Measurements from ENCODE around the gene RNF39.
"Not testable (repeated sequence)": the region's sequence is repeated elsewhere in the genome, so short reads cannot be mapped to it uniquely, and the experiment has no call there.

RNF39 gene

DNA sequence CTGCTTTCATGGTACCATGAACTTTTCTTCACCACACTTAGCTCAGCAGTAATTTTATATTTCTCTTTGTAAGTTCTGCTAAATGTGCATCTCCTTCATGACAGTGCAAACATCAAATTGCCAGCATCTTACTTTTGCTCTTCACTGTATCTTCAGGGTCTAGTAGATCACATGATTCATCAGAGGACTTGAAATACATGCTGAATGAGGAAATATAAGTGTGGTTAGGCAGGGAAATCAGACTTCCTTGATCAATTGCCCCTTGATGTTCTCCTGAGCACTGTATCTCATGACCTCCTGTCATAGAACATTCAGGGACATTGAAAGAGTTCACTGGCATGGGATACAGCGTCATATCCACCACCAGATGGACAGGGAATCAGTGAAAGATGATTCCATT lies 39.8 kb downstream of the RNF39 start:
- no peaks in the 10 kb centered on the region for H3K4me1 ChIP-seq (ENCODE audit: insufficient read depth, low read length)
- H3K36me3 ChIP-seq (ENCODE audit: insufficient read depth, low read length): peaks cover 13% of the 10 kb centered on the region
- no peak overlapping the region for H2AFZ ChIP-seq (ENCODE audit: low read depth, low read length)
- no peaks in the 10 kb centered on the region for H3K27me3 ChIP-seq (ENCODE audit: insufficient read depth, low read length)
- H3K9me3 ChIP-seq (ENCODE audit: low read length): no peaks in the 10 kb centered on the region
- H3K4me3 ChIP-seq (ENCODE audit: low read length): no peak overlapping the region

DNA sequence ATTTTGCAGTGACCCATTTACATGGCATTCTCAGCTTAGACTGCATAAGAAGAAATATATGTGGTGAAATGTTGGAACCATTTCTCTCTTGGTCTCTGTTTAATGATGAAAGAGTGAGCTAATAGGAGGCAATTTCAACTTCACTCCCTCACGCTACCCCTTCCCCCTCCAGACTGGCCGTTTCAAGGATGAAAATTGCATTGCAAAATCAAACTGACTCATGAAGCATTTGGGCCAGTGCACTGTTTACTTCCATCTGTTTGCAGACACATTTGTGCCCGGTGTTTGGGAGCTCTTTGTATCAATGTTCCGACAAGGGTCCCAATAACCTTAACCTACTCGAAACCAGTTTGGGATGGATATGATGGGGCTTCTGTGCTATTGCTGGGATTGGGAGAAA lies 42.1 kb downstream of the RNF39 start:
- peaks cover 13% of the 10 kb centered on the region for H3K36me3 ChIP-seq (ENCODE audit: insufficient read depth, low read length)

DNA sequence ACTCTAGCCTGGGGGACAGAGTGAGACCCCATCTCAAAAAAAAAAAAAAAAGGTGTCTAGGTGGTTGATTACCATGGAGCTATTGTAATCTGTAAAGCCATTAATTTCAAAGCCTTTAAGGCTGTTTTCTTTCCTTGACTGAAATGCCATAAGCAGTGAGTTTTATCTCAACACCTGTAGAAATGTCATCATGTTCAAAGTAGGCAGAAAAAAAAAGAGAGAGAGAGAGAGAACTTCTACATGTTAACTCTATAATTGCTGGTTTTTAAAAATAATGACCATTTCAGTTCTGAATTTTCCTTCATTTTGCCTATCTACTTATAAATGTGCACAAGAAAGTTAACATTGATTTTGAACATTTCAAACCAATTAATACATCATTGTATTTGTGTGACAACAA lies 44.2 kb downstream of the RNF39 start:
- Histone ChIP-seq H3K9me3 (ENCODE audit: low read length) (no peaks in the 10 kb centered on the region), H3K4me1 (ENCODE audit: insufficient read depth, low read length) (no peaks in the 10 kb centered on the region), H3K36me3 (ENCODE audit: insufficient read depth, low read length) (peaks cover 13% of the 10 kb centered on the region), H3K4me3 (ENCODE audit: low read length) (no peak overlapping the region), H3K27me3 (ENCODE audit: insufficient read depth, low read length) (no peaks in the 10 kb centered on the region), H2AFZ (ENCODE audit: low read depth, low read length) (no peak overlapping the region)

More for the DNA sequence above, 42.1 kb downstream of the RNF39 start:
- not testable (repeated sequence) for H3K4me3 ChIP-seq (ENCODE audit: low read length); H2AFZ ChIP-seq (ENCODE audit: low read depth, low read length); H3K9me3 ChIP-seq (ENCODE audit: low read length); H3K4me1 ChIP-seq (ENCODE audit: insufficient read depth, low read length); H3K27me3 ChIP-seq (ENCODE audit: insufficient read depth, low read length)

DNA sequence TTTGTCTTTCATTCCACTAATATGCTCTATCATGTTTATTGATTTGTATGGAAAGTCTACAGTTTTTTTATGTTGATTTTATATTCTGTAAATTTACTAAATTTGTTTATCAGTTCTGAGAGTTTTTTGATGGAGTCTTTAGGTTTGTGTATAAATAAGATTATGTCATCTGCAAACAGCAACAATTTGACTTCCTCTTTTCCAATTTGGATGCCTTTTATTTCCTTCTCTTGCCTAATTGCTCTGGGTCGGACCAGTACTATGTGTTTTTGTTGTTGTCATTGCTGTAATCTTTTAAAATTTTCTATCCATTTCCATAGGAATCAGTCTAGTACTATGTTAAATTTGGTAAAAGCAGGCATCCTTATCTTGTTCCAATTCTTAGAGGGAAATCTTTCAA lies 46.0 kb downstream of the RNF39 start:
- Histone ChIP-seq H3K9me3 (ENCODE audit: low read length) (no peaks in the 10 kb centered on the region), H3K36me3 (ENCODE audit: insufficient read depth, low read length) (peaks cover 9% of the 10 kb centered on the region), H2AFZ (ENCODE audit: low read depth, low read length) (no peak overlapping the region), H3K4me1 (ENCODE audit: insufficient read depth, low read length) (no peaks in the 10 kb centered on the region), H3K4me3 (ENCODE audit: low read length) (no peak overlapping the region), H3K27me3 (ENCODE audit: insufficient read depth, low read length) (no peaks in the 10 kb centered on the region)

DNA sequence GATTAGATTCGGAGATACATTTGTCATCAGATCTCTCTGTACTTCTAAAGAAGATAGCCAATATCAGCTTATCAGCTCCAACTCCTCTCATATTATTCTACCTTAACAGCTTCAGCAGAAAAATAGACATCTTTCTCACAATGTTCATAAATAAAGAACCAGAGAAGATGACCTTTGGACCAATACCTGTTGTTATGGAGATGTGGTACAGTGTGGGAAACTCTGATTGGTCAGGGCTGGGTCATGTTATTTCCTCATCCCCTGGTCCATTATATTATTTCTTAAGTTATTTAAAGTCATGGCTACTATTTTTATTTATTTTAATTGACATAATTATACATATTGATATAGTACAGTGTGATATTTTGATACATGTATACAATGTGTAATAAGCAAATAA lies 50.4 kb downstream of the RNF39 start:
- H3K9me3 ChIP-seq (ENCODE audit: low read length): no peaks in the 10 kb centered on the region
- no peaks in the 10 kb centered on the region for H3K27me3 ChIP-seq (ENCODE audit: insufficient read depth, low read length)
- no peaks in the 10 kb centered on the region for H3K36me3 ChIP-seq (ENCODE audit: insufficient read depth, low read length)
- no peak overlapping the region for H3K4me3 ChIP-seq (ENCODE audit: low read length)
- no peaks in the 10 kb centered on the region for H3K4me1 ChIP-seq (ENCODE audit: insufficient read depth, low read length)
- H2AFZ ChIP-seq (ENCODE audit: low read depth, low read length): no peak overlapping the region

DNA sequence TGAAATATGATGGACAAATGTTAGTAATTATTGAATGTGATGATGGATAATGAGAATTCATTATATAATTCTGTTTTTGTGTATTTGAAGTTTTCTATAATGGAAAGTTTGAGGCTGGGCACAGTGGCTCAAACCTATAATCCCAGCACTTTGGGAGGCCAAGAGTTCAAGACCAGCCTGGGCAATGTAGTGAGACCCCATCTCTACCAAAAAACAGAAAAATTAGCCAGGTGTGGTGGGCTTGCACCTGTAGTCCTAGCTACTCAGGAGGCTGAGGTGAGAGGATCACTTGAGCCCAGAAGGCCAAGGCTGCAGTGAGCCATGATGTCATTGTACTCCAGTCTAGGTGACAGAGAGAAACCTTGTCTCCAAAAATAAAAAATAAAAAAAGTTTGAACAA lies 52.9 kb downstream of the RNF39 start:
- not testable (repeated sequence) for H3K27me3 ChIP-seq (ENCODE audit: insufficient read depth, low read length); H2AFZ ChIP-seq (ENCODE audit: low read depth, low read length); H3K36me3 ChIP-seq (ENCODE audit: insufficient read depth, low read length); H3K9me3 ChIP-seq (ENCODE audit: low read length); H3K4me1 ChIP-seq (ENCODE audit: insufficient read depth, low read length); H3K4me3 ChIP-seq (ENCODE audit: low read length)

DNA sequence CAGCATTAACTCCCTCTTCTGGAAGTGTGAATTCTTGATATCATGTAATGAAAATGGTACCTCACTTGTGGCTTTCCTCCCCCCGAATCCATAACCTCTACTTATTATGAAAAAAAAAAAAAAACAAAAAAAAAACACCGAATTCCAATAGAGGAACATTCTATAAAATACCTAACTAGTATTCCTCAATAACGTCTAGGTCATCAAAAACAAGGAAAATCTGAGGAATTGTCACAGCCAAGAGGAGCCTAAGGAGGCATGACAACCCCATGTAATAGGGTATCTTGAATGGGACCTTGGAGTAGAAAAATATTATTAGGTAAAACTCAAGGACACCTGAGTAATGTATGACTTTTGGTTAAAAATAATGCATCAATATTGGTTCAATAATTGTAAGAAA lies 53.4 kb downstream of the RNF39 start:
- H3K4me3 ChIP-seq (ENCODE audit: low read length): no peak overlapping the region
- H2AFZ ChIP-seq (ENCODE audit: low read depth, low read length): no peak overlapping the region
- H3K9me3 ChIP-seq (ENCODE audit: low read length): no peaks in the 10 kb centered on the region
- no peaks in the 10 kb centered on the region for H3K4me1 ChIP-seq (ENCODE audit: insufficient read depth, low read length)
- peaks cover 4% of the 10 kb centered on the region for H3K36me3 ChIP-seq (ENCODE audit: insufficient read depth, low read length)
- no peaks in the 10 kb centered on the region for H3K27me3 ChIP-seq (ENCODE audit: insufficient read depth, low read length)

DNA sequence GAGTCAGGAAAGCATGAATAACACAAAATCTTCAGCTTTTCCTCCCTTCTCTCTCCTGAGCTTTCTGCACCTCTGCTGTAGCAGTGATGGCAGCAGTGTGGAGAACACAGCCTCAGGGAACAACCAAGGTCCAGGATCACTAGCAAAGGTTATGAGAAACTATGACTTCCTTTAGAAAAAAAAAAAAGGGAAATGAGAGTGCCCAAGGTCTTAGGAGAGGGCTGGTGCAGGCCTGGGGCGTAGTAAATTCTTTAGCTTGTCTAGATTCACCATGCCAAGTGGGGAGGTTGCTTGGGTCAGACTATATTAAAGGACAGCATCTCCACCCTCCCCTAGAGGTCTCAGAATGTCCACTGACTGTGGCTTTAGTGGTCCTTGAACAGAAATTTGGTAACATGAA lies 54.9 kb downstream of the RNF39 start:
- Histone ChIP-seq H3K4me1 (ENCODE audit: insufficient read depth, low read length) (no peaks in the 10 kb centered on the region), H3K9me3 (ENCODE audit: low read length) (no peaks in the 10 kb centered on the region), H3K27me3 (ENCODE audit: insufficient read depth, low read length) (no peaks in the 10 kb centered on the region), H2AFZ (ENCODE audit: low read depth, low read length) (no peak overlapping the region), H3K4me3 (ENCODE audit: low read length) (no peak overlapping the region), H3K36me3 (ENCODE audit: insufficient read depth, low read length) (peaks cover 4% of the 10 kb centered on the region)
